Suprapubic skin (tissue), 4 donors: ENCODE measurements around the gene KCNN4. TPM values are rescaled to one million over a fixed set of nuclear protein-coding genes. Genes with fewer than 3 reads are reported as not detected.
"Not testable (repeated sequence)": the region's sequence is repeated elsewhere in the genome, so short reads cannot be mapped to it uniquely, and the experiment has no call there.

ENCODE experiments used
- DNase-seq, 2 donors: peaks; one replicate each; pipeline ENCODE4 v3.0.0-alpha.2; 2019; ENCODE audit warnings: low spot score in 2 of 2
- H3K27ac ChIP-seq: fragments of 200-600 bp; sonication (generic); one replicate; pipeline ENCODE4 v1.5.1; 2019
- H3K27me3 ChIP-seq: fragments of 200-600 bp; sonication (generic); one replicate; pipeline ENCODE4 v1.5.1; 2019
- H3K36me3 ChIP-seq: fragments of 200-600 bp; sonication (generic); one replicate; pipeline ENCODE4 v1.5.1; 2019
- H3K4me1 ChIP-seq: fragments of 200-600 bp; sonication (generic); one replicate; pipeline ENCODE4 v1.5.1; 2019
- H3K4me3 ChIP-seq: fragments of 200-600 bp; sonication (generic); one replicate; pipeline ENCODE4 v1.5.1; 2019; ENCODE audit warnings: mild to moderate bottlenecking
- H3K9me3 ChIP-seq: fragments of 200-600 bp; sonication (generic); one replicate; pipeline ENCODE4 v1.5.1; 2019
- CTCF ChIP-seq, 2 donors: fragments of 200-600 bp in 1 of 2; fragments of 450-650 bp in 1 of 2; sonication (generic) in 1 of 2; IDR thresholded peaks; one replicate each; pipeline ENCODE4 v1.5.1; 2016 to 2019; ENCODE audit warnings: antibody characterized with exemption in 2 of 2, mild to moderate bottlenecking in 1 of 2, moderate library complexity in 1 of 2
- EP300 ChIP-seq: sonication (generic); formaldehyde crosslinking; IDR thresholded peaks from one replicate; pipeline ENCODE4 v1.6.1; 2017; ENCODE audit warnings: antibody characterized with exemption
- POLR2A ChIP-seq, 2 donors: fragments of 450-650 bp; IDR thresholded peaks; one replicate each; pipeline ENCODE4 v1.6.1; 2017; ENCODE audit warnings: antibody characterized with exemption in 2 of 2, mild to moderate bottlenecking in 2 of 2, moderate library complexity in 2 of 2
- POLR2AphosphoS5 ChIP-seq, 3 donors: sonication (generic); formaldehyde crosslinking; IDR thresholded peaks; one replicate each; pipeline ENCODE4 v1.6.1; 2017; ENCODE audit warnings: antibody characterized with exemption in 3 of 3
- WGBS: methylation state at CpG from one replicate; pipeline ENCODE4 v1.1.5; 2018; 5-methylcytosine and 5-hydroxymethylcytosine counted together
- total RNA-seq, 4 donors: library from RNA; depleted of rRNA; stranded (reverse); fragments of >200 nt; gene quantifications; one replicate each; pipeline ENCODE4 v1.1.0, GENCODE V29; 2016

KCNN4 gene
- 10 to 100 TPM; 26.4 to 77.9 (median 48.2) TPM for total RNA-seq

- H3K27me3 ChIP-seq = no peaks in the 10 kb centered on the region
- H3K36me3 ChIP-seq = no peaks in the 10 kb centered on the region
- no peak for DNase-seq
- H3K4me3 ChIP-seq = peak within 1 kb of the TSS; percentile 34
- H3K9me3 ChIP-seq = no peaks in the 10 kb centered on the region
- peaks cover 69% of the 10 kb centered on the region for H3K4me1 ChIP-seq
- TF ChIP-seq EP300 (no peak), CTCF (IDR thresholded peaks at IDR 0.05) (no peak), POLR2AphosphoS5 (IDR thresholded peaks at IDR 0.05) (no peak), POLR2A (IDR thresholded peaks at IDR 0.05) (no peak)
- WGBS = 18% methylated on average over 7 of the region's 19 CpGs
- H3K27ac ChIP-seq = peak within 1 kb of the TSS; percentile 72
These were observed at the start of gene KCNN4 for GRCh38 chr19:43780706-43781525. KCNN4 (minus strand) TSS chr19:43780973; CDS start chr19:43780861, 112 bp downstream.

- no peaks in the 10 kb centered on the region for H3K9me3 ChIP-seq
- peak within 1 kb of the TSS; percentile 76 for H3K27ac ChIP-seq
- H3K36me3 ChIP-seq = peaks cover 29% of the 10 kb centered on the region
- H3K4me1 ChIP-seq = peaks cover 14% of the 10 kb centered on the region
- H3K27me3 ChIP-seq = peaks cover 4% of the 10 kb centered on the region
- TF ChIP-seq EP300 = no peak
- TF ChIP-seq CTCF (IDR thresholded peaks at IDR 0.05) = no peak
- TF ChIP-seq POLR2A (IDR thresholded peaks at IDR 0.05) = no peak
- no peak for TF ChIP-seq POLR2AphosphoS5 (IDR thresholded peaks at IDR 0.05)
- H3K4me3 ChIP-seq = peak within 1 kb of the TSS; percentile 70
- DNase-seq = peak; percentile 90 to 92
- 17% methylated on average over 24 of the region's 46 CpGs for WGBS
These were observed 46.3 kb upstream of the KCNN4 start, which contains the start of gene ZNF283 for GRCh38 chr19:43826787-43827754. ZNF283 (plus strand) TSS chr19:43827321; CDS start chr19:43833505, 6,184 bp downstream.

- H3K9me3 ChIP-seq, DNase-seq, H3K4me3 ChIP-seq, H3K36me3 ChIP-seq, H3K27me3 ChIP-seq, H3K27ac ChIP-seq: not testable (repeated sequence)
- 61% methylated on average over 4 of the region's 4 CpGs for WGBS
- H3K4me1 ChIP-seq = peaks cover 28% of the 10 kb centered on the region
These were observed 43.8 kb upstream of the KCNN4 start for GRCh38 chr19:43824572-43824971.

GRCh38 chr19:43823856-43824255 lies 43.1 kb upstream of the KCNN4 start:
- not testable (repeated sequence) for H3K27ac ChIP-seq, H3K4me3 ChIP-seq, DNase-seq, H3K27me3 ChIP-seq, H3K9me3 ChIP-seq, H3K36me3 ChIP-seq
- WGBS = 87% methylated on average over 3 of the region's 3 CpGs
- peaks cover 33% of the 10 kb centered on the region for H3K4me1 ChIP-seq

GRCh38 chr19:43820884-43821215 lies 40.1 kb upstream of the KCNN4 start:
- 28% methylated on average over 5 of the region's 5 CpGs for WGBS
- TF ChIP-seq EP300 (no peak), POLR2AphosphoS5 (IDR thresholded peaks at IDR 0.05) (no peak), POLR2A (IDR thresholded peaks at IDR 0.05) (no peak), CTCF (IDR thresholded peaks at IDR 0.05) (no peak)
- peak overlapping the region; percentile 41 for H3K4me3 ChIP-seq

More at GRCh38 chr19:43820884-43821215, 40.1 kb upstream of the KCNN4 start:
- no peak for DNase-seq
- H3K27me3 ChIP-seq = peaks cover 9% of the 10 kb centered on the region
- no peak overlapping the region for H3K27ac ChIP-seq
- H3K9me3 ChIP-seq = no peaks in the 10 kb centered on the region
- no peaks in the 10 kb centered on the region for H3K36me3 ChIP-seq
- peaks cover 23% of the 10 kb centered on the region for H3K4me1 ChIP-seq
